Brain microvascular endothelial cell (primary cell): Measurements from ENCODE around the gene FAM8A1.
"Not testable (repeated sequence)": the region's sequence is repeated elsewhere in the genome, so short reads cannot be mapped to it uniquely, and the experiment has no call there.

Source experiments
- DNase-seq: peaks from one replicate; pipeline ENCODE4 v3.0.0-alpha.2; 2020
- H3K27ac ChIP-seq: fragments of 250-450 bp; sonication (Bioruptor Pico); 2 replicates; pipeline ENCODE4 v1.5.1; 2020; ENCODE audit warnings: mild to moderate bottlenecking, moderate library complexity
- H3K27me3 ChIP-seq: fragments of 250-450 bp; sonication (Bioruptor Pico); replicated peaks from 2 replicates; pipeline ENCODE4 v1.5.1; 2020; ENCODE audit warnings: mild to moderate bottlenecking
- H3K36me3 ChIP-seq: fragments of 250-450 bp; sonication (Bioruptor Pico); replicated peaks from 2 replicates; pipeline ENCODE4 v1.5.1; 2020; ENCODE audit warnings: mild to moderate bottlenecking
- H3K4me3 ChIP-seq: 2 replicates; pipeline ENCODE4 v1.5.1; 2011; ENCODE audit warnings: low read depth, mild to moderate bottlenecking, control low read depth, low read length, moderate library complexity
- CTCF ChIP-seq: IDR thresholded peaks from 2 replicates; pipeline ENCODE4 v1.5.1; 2011; ENCODE audit warnings: low read depth, mild to moderate bottlenecking, moderate library complexity, low read length, control low read depth, inconsistent platforms; ENCODE audit errors: missing control alignments
- in situ Hi-C: cut with HindIII; loops from 2 replicates; pipeline ENCODE4 v1.10.0; 2017; ENCODE audit warnings: low sequenced_read_pairs, low pct_ligation_motif_present

FAM8A1 gene

GRCh38 chr6:17584241-17584803 lies 15.8 kb upstream of the FAM8A1 start:
- no peaks in the 10 kb centered on the region for H3K36me3 ChIP-seq
- no peaks in the 10 kb centered on the region for H3K27me3 ChIP-seq
- DNase-seq = peak; percentile 76
- peak overlapping the region; percentile 73 for H3K27ac ChIP-seq
- in situ Hi-C loops = no loop called here
- no peak overlapping the region for H3K4me3 ChIP-seq
- TF ChIP-seq CTCF = peak; percentile 66

DNA sequence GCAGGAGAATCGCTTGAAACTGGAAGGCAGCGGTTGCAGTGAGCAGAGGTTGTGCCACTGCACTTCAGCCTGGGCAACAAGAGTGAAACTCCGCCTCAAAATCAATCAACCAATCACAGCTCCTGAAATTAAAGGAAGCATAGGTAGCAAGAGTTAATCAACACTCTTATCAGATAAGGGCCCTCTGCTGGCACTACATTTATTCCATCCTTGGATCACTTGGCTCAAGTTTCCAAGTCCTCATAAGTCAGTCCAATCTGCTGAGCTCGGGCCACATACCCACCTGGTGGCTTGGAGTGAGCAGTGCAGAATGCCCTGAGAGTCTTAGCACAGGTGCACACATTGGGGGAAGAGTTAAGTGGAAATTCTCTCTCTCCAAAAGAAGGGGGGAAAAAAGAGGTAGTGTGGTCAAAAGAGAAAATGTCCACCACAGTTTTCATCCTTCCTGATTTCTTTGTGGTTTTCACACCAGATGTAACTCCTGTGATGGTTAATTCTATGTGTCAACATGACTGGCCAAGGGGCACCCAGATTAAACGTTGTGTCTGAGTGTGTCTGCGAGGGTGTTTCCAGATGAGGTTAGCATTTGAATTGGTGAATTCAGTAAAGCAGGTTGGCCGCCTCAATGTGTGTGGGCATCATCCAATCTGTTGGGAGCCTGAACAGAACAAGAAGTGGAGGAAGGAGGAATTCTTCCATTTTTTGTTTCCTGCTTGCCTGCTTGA lies 14.2 kb upstream of the FAM8A1 start:
- in situ Hi-C loops = no loop called here
- Histone ChIP-seq H3K4me3 (no peak overlapping the region), H3K27ac (no peak overlapping the region), H3K27me3 (no peaks in the 10 kb centered on the region), H3K36me3 (no peaks in the 10 kb centered on the region)
- no peak for DNase-seq
- peak; percentile 52 for TF ChIP-seq CTCF

DNA sequence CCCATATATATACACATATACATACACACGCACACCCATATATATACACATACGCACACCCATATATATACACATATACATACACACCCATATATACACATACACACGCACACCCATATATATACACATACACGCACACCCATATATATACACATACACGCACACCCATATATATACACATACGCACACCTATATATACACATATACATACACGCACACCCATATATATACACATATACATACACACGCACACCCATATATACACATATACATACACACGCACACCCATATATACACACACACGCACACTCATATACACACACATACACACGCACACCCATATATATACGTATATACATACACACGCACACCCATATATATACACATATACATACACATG lies 13.5 kb upstream of the FAM8A1 start:
- H3K27ac ChIP-seq, H3K36me3 ChIP-seq, H3K27me3 ChIP-seq, DNase-seq, H3K4me3 ChIP-seq, in situ Hi-C loops: not testable (repeated sequence)

DNA sequence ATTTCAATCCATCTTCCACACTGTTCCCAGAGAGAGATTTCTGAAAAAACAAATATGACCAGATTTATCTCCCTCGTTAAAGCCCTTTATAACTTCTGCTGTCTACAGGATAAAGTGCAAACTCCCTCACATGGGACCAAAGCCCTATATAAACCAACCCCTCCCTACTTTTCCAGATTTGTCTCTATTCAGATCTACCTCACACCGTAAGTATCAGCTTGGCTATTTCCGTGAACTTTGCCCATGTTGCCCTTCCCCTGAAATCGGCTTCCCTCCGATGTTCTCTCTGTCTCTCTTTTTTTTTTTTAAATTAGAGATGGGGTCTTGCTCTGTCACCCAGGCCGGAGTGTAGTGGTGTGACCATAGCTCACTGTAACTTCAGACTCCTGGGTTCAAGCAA lies 12.1 kb upstream of the FAM8A1 start:
- Histone ChIP-seq H3K27ac (no peak overlapping the region), H3K27me3 (no peaks in the 10 kb centered on the region), H3K4me3 (no peak overlapping the region), H3K36me3 (no peaks in the 10 kb centered on the region)
- DNase-seq = no peak
- in situ Hi-C loops = no loop called here
- TF ChIP-seq CTCF = no peak

DNA sequence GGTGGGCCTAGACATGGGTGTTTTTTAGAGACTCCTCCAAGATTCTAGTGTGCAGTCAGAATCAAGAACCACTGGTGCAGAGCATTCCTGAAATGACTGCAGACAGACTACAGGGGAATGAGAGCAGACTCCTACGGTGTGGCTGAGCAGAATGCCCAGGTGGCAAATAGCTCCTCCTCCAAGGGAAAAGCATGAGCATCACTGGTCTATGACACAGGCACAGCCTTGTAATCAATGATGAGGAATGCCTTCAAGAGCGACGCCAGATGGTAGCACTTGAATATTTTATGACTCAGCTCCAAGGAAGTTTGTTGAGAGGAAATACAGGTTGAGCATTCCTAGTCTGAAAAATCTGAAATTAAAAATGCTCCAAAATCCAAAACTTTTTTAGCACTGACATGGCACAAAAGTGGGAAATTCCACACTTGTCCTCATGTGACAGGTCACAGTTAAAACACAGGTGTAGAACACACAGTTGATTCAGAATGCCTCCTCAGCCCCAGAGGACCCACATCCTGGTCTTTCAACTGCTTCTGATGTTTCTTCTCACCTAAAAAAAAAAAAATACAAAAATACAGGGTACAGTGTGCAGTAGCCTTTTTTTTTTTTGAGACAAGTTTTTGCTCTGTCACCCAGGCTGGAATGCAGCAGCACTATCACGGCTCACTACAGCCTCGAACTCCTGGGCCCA lies 10.6 kb upstream of the FAM8A1 start:
- no peak overlapping the region for H3K4me3 ChIP-seq
- in situ Hi-C loops = no loop called here

More for the DNA sequence above, 10.6 kb upstream of the FAM8A1 start:
- no peak overlapping the region for H3K27ac ChIP-seq
- no peaks in the 10 kb centered on the region for H3K36me3 ChIP-seq
- peak; percentile 82 for DNase-seq
- H3K27me3 ChIP-seq = no peaks in the 10 kb centered on the region
- no peak for TF ChIP-seq CTCF
